GM18870 (cell line): ENCODE data around the gene PDGFA.

ENCODE experiments used
- ATAC-seq: cut with Tn5 transposase; IDR thresholded peaks from one replicate; pipeline ENCODE4 v1.9.1; 2021; ENCODE audit warnings: moderate library complexity; ENCODE audit not compliant: unreplicated experiment

The PDGFA gene

DNA sequence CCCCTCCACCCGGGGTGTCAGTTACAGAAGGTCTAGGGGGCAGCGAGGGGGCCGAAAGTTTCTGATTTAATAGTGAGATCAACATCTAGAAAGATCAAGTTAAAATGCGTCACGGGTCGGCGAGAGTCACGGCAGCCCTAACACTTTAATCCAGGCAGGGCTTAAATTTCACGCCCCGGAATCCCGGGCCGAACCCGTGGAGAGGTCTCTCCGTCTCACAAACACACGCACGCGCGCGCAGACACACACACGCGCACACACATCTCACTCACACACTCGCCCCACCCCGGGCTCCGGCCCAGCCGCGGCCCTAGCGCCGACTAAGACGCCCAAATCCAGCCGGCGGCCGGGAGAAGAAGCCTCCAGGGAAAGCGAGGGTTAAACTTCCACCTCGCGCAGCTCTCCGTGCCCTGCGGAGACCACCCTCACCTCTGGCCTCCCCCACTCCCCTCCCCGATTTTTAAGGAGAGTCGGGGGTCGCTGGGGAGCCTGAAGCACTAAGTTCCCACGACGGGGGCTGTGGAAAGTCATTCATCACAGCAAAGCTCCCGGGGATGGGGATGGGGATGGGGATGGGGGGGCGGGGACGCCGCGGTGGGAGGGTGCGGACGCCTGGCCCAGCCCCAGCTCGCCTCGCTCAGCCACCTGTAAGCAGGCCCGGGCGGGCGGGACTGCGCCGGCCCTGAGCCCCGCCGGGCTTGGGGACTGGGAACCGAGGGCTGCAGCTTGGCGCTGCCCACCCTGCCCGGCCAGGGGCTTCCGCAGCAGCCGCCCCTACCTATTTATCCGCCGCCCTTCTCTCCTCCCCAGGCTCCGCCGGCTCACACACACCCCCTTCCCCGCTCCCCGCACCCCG lies 1.6 kb downstream of the PDGFA start:
- ATAC-seq = no peak

DNA sequence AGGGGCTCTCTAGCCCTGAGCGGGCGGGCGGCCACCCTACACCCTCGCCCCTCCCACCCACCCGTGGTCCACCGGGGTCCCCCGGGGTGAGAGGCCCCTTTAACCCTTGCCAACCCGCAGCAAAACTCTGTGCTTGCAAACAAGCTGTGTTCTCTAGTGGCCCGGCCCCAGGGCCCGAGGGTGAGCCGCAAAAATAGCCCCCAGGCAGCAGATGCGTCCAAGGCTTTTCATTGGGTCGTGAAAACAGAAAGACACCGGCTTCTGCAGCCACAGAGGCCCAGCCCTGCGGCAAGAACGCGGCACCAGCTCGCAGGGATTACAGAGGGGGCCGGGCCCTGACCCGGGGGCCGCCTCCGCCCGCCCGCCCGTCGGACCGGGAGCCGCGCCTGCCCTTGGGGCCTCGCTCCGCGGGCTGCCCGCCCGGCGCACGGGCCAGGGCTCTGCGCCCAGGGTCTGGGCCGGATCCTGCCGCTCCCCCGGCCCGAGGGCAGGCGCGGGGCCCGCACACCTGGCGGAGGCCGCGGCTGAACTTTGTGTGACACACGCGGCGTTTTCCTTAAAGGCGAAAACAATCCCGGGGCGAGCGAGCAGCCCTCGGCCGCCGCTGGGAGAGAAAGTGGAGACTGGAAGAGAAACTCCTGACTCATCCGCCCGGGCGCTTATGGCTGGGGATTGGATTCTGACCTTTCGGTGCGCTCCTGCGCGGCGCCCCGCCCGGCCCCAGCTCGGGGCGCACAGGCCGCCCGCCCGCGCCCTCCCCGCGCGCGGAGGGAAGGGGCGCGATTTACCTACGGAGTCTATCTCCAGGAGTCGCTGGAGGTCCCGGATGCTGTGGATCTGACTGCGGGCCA lies 2.8 kb downstream of the PDGFA start:
- no peak for ATAC-seq

DNA sequence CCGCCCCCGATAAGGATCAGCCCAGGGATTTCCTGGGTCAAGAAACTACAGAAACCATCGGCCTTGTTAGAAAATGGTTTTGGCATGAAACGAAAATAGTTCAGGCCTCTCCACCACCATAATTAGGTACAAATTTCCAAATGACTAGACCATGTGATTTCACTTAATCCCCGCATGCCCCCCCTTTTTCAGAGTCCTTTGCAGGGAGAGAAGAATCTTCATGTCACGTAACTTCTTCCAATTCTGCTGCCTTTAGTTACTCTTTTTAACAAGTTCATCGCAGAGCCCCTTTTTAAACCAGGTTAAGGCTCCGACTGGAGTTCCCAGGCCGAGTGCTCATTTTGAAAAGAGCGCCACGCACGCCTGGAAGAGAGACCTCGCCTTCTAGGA lies 3.4 kb downstream of the PDGFA start:
- ATAC-seq = no peak

DNA sequence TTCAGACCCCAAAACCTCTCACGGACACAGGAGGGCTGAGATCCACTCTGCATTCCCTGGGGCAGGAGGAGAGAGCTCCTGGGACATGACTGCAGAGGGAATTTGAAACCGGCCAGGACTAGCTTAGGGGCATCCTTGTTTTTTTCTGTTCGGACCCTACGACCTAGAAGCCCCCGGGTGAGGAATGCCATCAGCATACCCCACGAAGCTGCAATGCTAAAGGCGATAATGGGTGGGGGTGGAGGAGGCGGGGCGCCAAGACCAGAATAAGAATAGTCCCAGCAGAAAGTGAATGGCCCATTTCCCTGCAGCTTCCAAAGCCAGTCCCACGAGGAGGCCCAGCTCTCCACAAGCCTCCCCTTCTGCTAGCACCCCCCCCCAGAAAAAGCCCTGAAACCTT lies 4.0 kb downstream of the PDGFA start:
- no peak for ATAC-seq

DNA sequence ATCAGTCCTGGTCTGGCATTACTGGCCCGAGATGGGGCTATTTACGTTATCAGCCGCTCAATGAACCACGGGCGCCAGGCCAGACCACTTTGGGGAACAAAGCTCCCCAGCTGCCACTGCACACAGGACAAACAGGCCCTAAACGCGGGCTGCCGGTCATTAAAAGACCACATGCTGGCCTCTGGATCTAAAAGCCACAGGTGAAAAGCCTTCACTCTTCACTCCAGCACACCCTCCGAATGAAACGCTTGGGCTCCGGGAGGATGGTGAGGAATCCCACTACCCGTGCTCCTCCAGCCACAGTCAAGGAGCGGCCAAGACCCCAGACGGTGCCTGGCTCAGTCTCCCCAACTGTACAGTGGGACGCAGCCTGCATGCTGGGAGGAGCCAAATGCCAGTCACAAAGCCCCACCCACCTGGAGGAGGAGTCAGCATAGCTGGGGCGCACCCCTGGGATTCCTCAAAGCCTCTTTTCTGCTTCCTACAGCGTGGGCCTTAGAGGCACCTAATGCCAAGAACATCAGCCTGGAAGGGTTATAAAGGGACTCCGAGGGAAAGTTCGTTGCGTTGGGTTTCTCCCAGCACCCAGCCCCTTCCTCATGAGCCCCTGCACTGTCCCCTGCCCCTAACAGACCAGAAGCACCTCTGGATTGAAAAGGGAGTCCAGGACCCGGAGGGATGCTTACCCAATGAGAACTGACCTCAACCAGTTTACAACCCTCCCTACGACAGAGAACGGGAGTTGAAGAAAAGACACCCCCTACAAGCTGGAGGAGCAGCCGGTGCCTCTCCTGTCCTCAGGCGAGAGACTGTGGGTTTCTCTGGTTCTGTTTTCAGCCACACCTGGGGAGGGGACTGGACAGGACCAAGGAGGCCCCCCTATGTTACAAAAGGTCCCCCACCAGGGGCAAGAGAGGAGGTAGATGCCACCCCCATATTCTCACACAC lies 4.7 kb downstream of the PDGFA start:
- no peak for ATAC-seq

DNA sequence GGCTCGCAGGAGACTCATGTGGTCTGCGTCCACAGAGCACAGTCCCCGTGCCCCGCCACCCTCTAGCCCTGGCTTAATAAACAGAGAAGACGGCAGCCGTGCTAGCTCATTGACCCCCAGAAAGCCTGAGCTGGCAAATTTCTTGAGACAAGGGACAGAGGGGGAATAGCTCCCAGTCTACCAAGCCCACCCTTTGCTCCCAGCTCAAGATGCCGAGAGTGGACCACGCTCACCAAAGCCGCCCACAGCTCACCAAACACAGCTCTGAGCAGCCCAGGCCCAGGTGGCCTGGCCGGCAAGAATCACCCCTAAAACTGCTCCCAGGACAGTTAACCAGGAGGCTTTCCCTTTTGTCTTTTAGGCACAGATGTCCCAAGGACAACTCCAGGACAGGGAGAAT lies 5.4 kb downstream of the PDGFA start:
- ATAC-seq = no peak

DNA sequence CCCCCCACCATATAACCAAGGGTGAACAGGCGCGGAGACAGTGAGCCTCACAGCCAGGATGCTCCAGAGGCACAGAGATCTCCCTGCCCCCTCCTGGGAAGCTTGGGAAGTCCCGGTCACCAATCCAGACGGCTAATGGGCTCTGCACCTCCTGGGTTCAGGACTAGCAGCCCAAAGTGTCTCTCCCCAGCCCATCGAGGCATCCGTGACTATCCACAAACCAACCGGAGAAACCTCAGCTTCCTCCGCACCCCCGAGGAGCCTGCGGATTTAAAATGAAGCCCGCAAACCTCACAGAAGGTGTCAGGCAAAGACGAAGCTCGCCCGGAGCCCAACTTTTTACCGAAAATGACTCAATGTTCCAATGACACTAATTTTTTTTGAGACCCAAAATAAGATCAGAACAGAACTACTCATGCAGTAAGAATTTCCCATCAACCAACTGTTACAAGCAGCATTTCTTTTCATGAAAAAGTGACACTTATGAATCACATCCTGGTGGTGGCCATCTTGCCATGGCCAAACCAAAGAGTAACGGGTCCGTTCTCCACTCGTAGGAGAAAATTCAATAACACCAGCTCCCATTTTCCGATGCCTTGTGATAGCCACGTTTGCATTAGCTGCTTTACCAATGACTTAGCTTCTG lies 6.0 kb downstream of the PDGFA start:
- ATAC-seq = no peak

DNA sequence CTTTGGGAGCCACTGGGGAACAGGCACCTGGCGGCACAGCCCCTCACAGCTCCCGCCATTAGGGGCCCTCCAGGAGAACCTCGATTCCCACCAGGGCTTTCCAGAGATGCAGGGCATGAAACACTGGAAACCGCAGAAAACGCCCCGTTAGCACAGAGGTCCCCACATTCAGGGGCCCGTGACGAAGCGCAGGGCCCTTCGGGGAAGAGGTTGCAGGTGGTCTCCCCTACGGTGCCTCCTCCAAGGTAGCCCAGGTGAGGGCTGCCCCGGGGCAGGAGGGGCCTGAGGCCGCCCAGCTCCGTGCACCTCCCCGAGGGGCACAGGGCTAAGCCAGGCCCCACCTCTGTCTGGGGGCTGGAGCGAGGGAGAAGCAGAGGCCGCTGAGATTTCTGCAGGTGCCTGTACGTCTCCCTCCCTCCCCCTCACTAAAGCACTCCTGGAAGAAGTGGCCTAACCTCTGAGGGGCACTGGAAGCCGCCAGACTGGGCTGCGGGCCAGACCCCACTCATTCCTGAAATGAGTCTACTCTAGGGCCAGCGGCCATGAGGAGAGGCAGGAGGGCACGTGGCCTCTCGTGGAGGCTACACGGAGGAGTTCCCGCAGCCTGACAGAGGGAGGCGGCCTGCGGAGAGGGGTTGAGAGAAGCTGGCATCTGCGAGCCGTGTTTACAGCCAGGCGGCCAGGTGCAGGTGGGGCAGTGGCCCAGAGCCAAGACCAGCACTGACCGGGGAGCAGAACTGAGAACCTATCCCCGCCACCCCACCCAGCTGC lies 6.9 kb downstream of the PDGFA start:
- no peak for ATAC-seq

DNA sequence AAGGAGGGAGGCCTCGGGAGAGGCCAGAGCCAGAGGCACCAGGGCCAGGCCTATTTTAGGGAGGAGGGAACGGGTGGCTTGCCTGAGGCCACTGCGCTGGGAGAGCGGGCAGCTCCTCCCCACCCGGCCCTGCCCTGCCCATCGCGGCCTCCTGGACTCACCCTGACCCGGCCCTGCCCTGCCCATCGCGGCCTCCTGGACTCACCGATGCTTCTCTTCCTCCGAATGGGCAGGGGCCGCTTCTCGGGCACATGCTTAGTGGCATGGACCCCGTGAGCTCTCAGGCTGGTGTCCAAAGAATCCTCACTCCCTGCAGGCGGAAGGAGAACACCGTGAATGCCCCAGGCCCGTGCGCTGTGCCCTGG lies 7.5 kb downstream of the PDGFA start:
- no peak for ATAC-seq

DNA sequence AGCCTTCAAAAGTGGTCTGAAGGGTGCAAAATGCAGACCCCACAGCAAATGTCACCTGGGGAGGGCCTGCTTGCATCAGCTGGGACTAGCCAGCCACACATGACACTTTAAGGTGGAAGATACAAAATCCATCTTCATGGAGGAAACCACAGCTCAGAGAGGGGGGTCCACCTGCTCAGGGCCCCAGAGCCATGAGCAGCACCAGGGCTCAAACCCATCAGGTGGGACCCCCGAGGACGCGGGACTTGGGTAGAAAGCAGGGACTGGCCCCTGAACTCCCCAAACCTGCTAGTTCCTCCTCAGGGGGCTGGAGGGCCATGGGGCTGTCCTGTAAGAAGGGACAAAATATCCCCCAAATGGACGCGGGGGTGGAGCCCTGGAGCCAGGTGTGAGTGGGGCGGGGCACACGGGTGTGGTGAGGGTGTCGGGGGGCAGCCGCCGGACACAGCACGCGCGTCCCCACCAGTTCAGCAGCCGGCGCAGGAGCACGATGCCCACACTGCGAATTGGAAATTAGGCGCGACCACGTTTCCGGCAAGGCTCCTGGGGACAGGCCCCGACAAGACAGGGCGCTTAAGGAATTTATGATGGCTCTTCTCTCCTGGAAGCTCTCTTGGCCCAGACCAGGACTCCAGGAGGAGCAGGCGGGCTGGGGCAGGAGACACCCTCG lies 8.0 kb downstream of the PDGFA start:
- ATAC-seq = no peak

DNA sequence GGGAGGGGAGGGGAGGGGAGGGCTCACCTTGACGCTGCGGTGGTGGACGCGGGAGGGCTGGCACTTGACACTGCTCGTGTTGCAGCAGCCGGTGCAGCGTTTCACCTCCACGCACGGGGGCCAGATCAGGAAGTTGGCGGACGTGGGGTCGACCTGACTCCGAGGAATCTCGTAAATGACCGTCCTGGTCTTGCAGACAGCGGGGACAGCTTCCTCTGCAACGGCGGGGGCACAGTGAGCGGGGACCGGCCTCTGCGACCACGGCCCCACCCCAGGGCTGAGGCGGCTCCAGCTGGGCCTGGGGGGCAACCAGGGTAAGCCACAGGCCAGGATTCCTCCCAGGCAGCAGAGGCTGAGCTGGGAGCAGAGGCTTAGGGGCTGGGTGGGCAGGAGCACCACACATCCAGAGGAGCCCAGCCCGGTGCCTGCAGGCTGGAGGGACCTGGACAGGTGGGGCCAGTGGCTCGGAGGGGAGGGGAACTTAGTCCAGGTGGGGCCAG lies 8.8 kb downstream of the PDGFA start:
- no peak for ATAC-seq

DNA sequence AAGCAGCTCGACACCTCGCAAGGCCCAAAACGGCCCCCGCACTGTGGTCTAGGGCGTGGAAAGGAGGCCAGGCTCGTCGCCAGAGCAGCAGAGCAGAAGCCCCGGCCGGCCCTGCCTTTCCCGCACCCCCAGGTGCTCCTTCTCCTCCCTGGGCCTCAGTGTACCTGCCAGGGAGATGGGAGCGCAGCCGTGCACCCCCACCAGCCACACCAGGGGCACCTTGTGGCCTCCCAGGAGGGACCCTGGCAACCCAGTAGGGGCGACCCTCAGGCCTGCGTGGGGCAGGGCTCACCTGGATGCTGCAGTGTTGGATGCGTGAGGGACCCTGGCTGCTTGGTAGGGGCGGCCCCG lies 9.5 kb downstream of the PDGFA start:
- ATAC-seq = no peak

DNA sequence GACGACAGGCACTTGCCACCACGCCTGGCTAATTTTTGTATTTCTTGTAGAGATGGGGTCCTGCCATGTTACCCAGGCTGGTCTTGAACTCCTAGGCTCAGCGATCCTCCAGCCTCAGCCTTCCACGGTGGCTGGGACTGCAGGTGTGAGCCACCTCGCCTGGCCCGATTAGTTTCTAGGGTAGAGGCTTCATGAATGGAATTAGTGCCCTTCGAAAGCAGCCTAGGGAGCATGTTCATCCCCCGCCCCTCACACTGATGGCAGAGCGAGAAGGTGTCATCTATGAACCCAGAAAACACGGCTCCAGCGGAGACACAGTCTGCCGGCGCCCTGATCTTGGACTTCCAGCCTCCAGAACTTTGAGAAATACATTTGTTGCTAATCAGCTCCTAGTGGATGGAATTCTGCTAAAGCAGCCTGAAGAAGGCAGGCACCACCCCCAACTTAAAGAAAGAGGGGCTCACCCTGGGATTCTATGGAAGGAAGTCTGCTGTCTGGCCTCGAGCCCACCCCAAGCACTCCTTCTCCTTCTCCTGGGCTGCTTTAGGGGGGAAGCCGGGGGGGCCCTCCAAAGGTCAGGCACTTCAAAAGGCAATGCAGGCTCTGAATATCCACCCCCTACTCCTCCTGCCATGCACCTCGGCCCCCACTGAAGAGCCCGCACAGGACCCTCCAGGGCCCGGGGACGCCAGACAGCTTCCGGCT lies 10.1 kb downstream of the PDGFA start:
- ATAC-seq = no peak

DNA sequence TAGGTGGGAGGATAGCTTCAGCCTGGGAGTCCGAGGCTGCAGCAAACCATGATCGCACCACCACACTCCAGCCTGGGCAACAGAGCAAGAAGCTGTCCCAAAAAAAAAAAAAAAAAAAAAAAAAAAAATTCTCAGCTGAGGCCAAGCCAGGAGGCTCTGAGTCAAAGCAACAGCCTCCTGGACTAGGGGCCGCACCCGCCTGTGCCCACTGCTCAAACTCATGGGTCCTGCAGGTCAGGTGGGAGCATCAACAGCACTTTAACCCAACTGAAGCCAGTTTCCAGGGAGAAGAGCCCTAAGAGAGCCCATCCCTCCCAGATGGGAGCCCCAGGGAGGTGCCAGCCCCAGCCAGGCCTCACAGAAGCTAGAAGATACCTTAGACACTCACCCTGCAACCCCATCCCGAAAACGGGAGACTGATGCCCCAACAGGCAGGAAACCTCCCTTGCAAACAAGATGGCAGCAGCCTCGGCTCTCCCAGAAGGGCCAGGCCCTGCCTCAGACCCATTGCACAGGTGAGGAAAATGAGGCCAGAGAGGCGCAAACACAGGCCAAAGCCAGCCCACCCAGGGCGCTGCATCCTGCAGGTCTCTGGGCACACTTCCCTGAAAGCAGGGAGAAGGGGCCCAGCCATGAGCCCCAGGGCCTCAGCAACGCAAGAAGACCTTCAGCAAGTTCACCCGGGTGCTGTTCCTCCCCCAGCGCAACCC lies 11.0 kb downstream of the PDGFA start:
- ATAC-seq = no peak

DNA sequence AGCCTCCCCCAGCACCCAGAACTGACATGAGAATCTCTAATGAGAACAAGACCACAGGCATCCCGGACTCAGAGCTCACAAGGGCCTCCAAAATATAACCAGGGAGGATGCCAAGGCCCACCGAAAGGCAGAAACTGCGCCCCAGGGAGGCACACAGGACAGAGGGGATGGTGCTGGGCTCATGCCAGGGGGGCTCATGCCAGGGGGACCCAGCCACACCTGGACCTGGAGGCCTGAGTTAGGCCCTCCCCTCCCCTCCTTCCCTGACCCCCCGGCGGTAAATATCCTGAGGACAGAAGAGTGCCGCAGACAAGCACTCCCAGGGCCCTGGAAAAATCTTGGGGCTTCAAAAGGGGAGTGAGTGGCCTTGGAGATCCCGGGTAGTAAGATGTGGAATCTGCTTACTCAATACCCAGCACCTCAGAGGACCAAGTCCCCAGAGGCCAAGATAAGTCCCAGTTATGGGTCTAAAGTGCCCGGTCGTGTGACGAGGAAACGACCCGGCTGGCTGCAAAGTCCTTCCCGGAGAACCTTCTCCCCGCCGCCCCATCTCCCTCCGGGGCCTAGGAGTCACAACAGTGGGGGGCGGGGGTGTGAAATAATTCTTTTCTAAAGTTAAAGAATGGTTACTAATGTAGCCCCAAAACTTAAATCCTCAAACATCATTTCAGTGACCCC lies 11.9 kb downstream of the PDGFA start:
- no peak for ATAC-seq

DNA sequence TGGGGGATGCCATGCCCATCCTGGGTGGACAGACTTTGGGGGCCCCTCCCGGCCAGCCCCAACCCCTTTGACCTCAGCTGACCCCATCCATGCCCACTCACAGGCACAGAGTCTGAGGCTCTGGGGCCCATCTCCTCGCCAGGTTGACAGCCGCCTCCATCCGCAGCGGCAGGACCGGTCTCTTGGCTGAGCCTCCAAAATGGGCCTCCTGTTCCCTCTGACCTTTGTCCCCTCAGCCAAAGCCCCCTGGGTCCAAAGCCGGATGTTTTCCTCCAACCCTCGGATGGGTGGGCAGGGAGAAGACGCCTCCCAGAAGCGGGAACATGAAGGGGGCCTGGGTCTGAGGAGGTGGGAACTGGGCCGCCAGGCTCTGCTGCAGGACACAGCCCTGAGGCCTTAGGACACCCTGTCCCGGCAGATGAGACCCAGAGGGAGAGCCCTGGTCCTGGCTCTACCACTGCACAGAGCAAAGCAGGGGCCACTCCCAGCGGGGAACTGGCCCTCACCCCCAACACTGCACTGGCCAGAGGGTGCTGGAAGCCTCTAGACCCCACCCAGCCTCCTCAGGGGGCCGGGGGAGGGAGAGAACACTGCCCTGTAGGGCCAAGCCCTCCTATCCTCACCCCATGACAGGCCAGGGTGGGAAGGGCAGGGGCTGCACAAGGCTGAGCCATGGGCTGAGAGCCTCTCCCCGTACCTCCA lies 12.6 kb downstream of the PDGFA start:
- ATAC-seq = no peak

DNA sequence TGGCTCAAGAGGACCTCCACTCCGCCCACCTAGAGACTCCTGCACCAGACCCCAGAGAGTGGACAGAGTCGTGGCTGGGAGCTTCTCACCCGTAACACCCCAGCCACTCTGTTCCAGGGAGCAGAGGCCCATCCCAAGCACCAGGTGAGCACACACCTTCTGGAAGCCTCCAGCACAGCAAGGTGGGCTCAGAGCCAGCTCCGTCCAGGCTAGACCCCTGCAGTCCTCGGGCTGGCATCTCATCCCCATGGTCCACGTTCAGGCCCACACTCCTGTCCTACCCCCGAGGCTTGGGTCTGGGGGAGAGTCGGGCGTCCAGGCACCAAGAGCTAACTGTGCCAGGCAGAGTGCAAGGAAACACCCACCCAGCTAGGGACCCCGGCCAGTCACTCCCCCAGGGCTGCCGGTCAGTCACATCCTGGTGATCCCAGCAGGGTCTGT lies 13.2 kb downstream of the PDGFA start:
- no peak for ATAC-seq
